K562 (cell line): ENCODE data around the gene CLSTN1. TPM values are rescaled to one million over a fixed set of nuclear protein-coding genes. Genes with fewer than 3 reads are reported as not detected.
A peak's percentile ranks its signal among the peaks of the same experiment; 100 is the strongest.

Source experiments
- CBX1 ChIP-seq: sonication (generic); IDR thresholded peaks from 2 replicates; pipeline ENCODE4 v1.6.1; 2016; ENCODE audit warnings: antibody characterized with exemption, low read depth, mild to moderate bottlenecking
- CCNT2 ChIP-seq: IDR thresholded peaks from 2 replicates; pipeline ENCODE4 v1.6.1; 2011; ENCODE audit warnings: borderline replicate concordance, low read depth, mild to moderate bottlenecking, moderate library complexity, mixed read lengths, low read length; ENCODE audit not compliant: insufficient read length; ENCODE audit errors: extremely low read depth
- CXXC5 ChIP-seq: fragments of 250-450 bp; sonication (Bioruptor Pico); IDR thresholded peaks from 2 replicates; pipeline ENCODE4 v1.8.0; 2022; ENCODE audit warnings: inconsistent platforms, mild to moderate bottlenecking, moderate library complexity
- DPF2 ChIP-seq: fragments of 450-650 bp; IDR thresholded peaks from 2 replicates; pipeline ENCODE4 v1.6.1; 2016
- KDM2B ChIP-seq: fragments of 250-450 bp; sonication (Bioruptor Pico); IDR thresholded peaks from 2 replicates; pipeline ENCODE4 v1.8.0; 2021; ENCODE audit warnings: mild to moderate bottlenecking, moderate library complexity
- MNT ChIP-seq, 2 experiments: fragments of 450-650 bp; conservative IDR thresholded peaks; 2 replicates each; pipeline ENCODE4 v1.6.1; 2017; ENCODE audit warnings: mild to moderate bottlenecking in 2 of 2, moderate library complexity in 2 of 2
- MXI1 ChIP-seq: IDR thresholded peaks from 2 replicates; pipeline ENCODE4 v1.6.1; 2011; ENCODE audit warnings: low read depth, mild to moderate bottlenecking, improper control_type of control experiment, low read length
- MYC ChIP-seq, 2 experiments: fragments of 250-450 bp in 1 of 2; sonication (Bioruptor Pico) in 1 of 2; IDR thresholded peaks; 2 replicates each; pipeline versions ENCODE4 v1.5.1 to v1.6.1; 2012 to 2021; ENCODE audit warnings: low read depth in 2 of 2, borderline replicate concordance in 1 of 2, improper control_type of control experiment in 1 of 2, low read length in 1 of 2, mild to moderate bottlenecking in 1 of 2, moderate library complexity in 1 of 2
- NKRF ChIP-seq: fragments of 450-650 bp; IDR thresholded peaks from 2 replicates; pipeline ENCODE4 v1.6.1; 2016; ENCODE audit warnings: borderline replicate concordance
- NONO ChIP-seq, 2 experiments: fragments of 200-400 bp in 1 of 2; fragments of 450-650 bp in 1 of 2; formaldehyde crosslinking in 1 of 2; IDR thresholded peaks; 2 replicates each; pipeline ENCODE4 v1.6.1; 2017; ENCODE audit warnings: low read depth in 2 of 2, mild to moderate bottlenecking in 2 of 2, moderate library complexity in 2 of 2, low read length in 1 of 2
- RB1 ChIP-seq: fragments of 450-650 bp; IDR thresholded peaks from 2 replicates; pipeline ENCODE4 v1.6.1; 2017; ENCODE audit warnings: low read depth, mild to moderate bottlenecking
- VEZF1 ChIP-seq: fragments of 200-800 bp; sonication (Bioruptor generic); IDR thresholded peaks from 2 replicates; pipeline ENCODE4 v1.6.1; 2017; ENCODE audit warnings: missing genetic modification characterization, missing compliant biosample characterization
- ZNF316 ChIP-seq: fragments of 450-650 bp; IDR thresholded peaks from 2 replicates; pipeline ENCODE4 v1.6.1; 2016
- polyA plus RNA-seq, 8 experiments: library from polyadenylated mRNA; depleted of rRNA in 4 of 8; stranded (reverse) in 5 of 8; unstranded in 3 of 8; fragments of >200 nt; fragmentation: Nextera tagmentation in 2 of 8; fragmentation: Illumina TruSeq in 1 of 8; extraction: Ambion mirVana in 2 of 8; extraction: Trizol in 1 of 8; gene quantifications; 2 replicates each; pipeline versions ENCODE4 v1.2.1 to v1.2.3, GENCODE V29; 2011 to 2014; ENCODE audit warnings: inconsistent platforms in 1 of 8, missing spikeins in 1 of 8
- total RNA-seq, 7 experiments: library from RNA; depleted of rRNA in 6 of 7; stranded (reverse); fragments of >200 nt in 6 of 7; fragmentation: Illumina TruSeq in 2 of 7; extraction: Trizol in 2 of 7; gene quantifications; 2 replicates each; pipeline versions ENCODE4 v1.2.1 to v1.2.3, GENCODE V29; 2011 to 2021; ENCODE audit warnings: low replicate concordance in 1 of 7

CLSTN1 gene
- total and polyA plus RNA-seq, 9 of the 15 experiments (the other 6 are each of a cell fraction or from before 2014, with no cell fraction given), result 1.1 to 32.5 (median 13.3) TPM

GRCh38 chr1:9689011-9689706 lies 134.6 kb downstream of the CLSTN1 start (continued):
- peak in 1 of 2 experiments; percentile 29; a peak in 1 of 4 replicates for TF ChIP-seq NONO (IDR thresholded peaks at IDR 0.05; ENCODE audit: low read depth in 2 of 2, low read length in 1 of 2)
- no peak for TF ChIP-seq NKRF
- 0 out of 4 replicates have a peak, but pooled peaks have one; percentile 21 to 52 for TF ChIP-seq MNT (conservative IDR thresholded peaks at IDR 0.05)
- peak; percentile 54 for TF ChIP-seq RB1
- TF ChIP-seq DPF2, result 0 out of 2 replicates have a peak, but pooled peaks have one; percentile 23
- no peak for TF ChIP-seq ZNF316
- peak; percentile 76; the same call in 1 of the 2 replicates for TF ChIP-seq VEZF1
- 0 out of 2 replicates have a peak, but pooled peaks have one; percentile 66 for TF ChIP-seq KDM2B (CRISPR knock-in tag)
- TF ChIP-seq CBX1, result 0 out of 2 replicates have a peak, but pooled peaks have one; percentile 18
- peak; percentile 88 for TF ChIP-seq MXI1
- TF ChIP-seq MYC (IDR thresholded peaks at IDR 0.05; ENCODE audit: low read depth, low read length), result peak; percentile 25; the same call in 1 of the 2 replicates
- TF ChIP-seq MYC (CRISPR knock-in tag; IDR thresholded peaks at IDR 0.05; ENCODE audit: borderline replicate concordance, low read depth), result no peak
- TF ChIP-seq CXXC5 (CRISPR knock-in tag), result peak; percentile 55; the same call in 1 of the 2 replicates
- TF ChIP-seq CCNT2, result peak; percentile 68
